ENCODE results near the gene FXN.

DNA sequence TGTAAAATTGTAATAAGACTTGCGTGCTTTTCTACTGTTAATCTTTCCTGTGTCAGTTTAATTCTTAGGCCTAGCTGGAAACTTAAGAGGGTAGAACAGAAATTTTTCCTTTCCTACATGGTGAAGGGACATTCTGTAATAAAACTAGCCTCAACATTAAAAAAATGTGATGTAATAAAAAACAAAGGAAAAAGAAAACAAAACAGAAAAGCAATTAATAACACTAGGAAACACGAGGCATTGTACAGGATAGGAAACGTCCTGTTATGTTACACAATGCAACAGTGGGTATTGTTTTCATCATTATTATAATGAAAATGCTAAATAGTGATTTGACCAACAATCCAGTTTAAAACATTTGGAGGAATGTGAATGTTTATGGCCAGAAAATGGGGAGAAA lies 47.8 kb downstream of the FXN start:
- TF ChIP-seq, protein P1, sequence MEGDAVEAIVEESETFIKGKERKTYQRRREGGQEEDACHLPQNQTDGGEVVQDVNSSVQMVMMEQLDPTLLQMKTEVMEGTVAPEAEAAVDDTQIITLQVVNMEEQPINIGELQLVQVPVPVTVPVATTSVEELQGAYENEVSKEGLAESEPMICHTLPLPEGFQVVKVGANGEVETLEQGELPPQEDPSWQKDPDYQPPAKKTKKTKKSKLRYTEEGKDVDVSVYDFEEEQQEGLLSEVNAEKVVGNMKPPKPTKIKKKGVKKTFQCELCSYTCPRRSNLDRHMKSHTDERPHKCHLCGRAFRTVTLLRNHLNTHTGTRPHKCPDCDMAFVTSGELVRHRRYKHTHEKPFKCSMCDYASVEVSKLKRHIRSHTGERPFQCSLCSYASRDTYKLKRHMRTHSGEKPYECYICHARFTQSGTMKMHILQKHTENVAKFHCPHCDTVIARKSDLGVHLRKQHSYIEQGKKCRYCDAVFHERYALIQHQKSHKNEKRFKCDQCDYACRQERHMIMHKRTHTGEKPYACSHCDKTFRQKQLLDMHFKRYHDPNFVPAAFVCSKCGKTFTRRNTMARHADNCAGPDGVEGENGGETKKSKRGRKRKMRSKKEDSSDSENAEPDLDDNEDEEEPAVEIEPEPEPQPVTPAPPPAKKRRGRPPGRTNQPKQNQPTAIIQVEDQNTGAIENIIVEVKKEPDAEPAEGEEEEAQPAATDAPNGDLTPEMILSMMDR (conservative IDR thresholded peaks at IDR 0.05): no peak
- no peak for TF ChIP-seq EZH2 (IDR thresholded peaks at IDR 0.05; ENCODE audit: low read depth)

Measured in PC-9 (cell line).